CD4-positive, alpha-beta T cell (primary cell): Measurements from ENCODE around the gene SEMA3E. TPM values are rescaled to one million over a fixed set of nuclear protein-coding genes. Genes with fewer than 3 reads are reported as not detected.

ENCODE experiments used
- ATAC-seq: fragments of 200-7000 bp; cut with Tn5 transposase; one replicate; pipeline ENCODE4 v1.10.0; 2022; ENCODE audit warnings: mild to moderate bottlenecking; ENCODE audit not compliant: poor library complexity
- CTCF ChIA-PET: fragments of 350-600 bp; sonication (Branson Sonifier 250); formaldehyde crosslinking; loops from one replicate; lab custom pipeline; 2021; ENCODE audit warnings: antibody characterized with exemption, inconsistent platforms; lab: Charles Lee
- POLR2A ChIA-PET: fragments of 350-600 bp; sonication (Branson Sonifier 250); formaldehyde crosslinking; loops from one replicate; lab custom pipeline; 2021; ENCODE audit warnings: antibody characterized with exemption, inconsistent platforms; lab: Charles Lee
- DNase-seq, 14 experiments: peaks; one replicate each; pipeline ENCODE4 v3.0.0-alpha.2; 2013 to 2020; ENCODE audit warnings: mixed read lengths in 2 of 14
- H3K27ac ChIP-seq, 2 donors: one replicate each; pipeline versions ENCODE4 v1.5.1 to v1.7.0; 2013; ENCODE audit warnings: low read length in 2 of 2, low read depth in 1 of 2, mild to moderate bottlenecking in 1 of 2
- H3K27me3 ChIP-seq, 2 experiments: 1 replicate in 1 of 2; 2 replicates in 1 of 2; pipeline versions ENCODE4 v1.6.1 to v1.7.0; 2013; ENCODE audit warnings: low read length in 2 of 2, control low read depth in 1 of 2, mild to moderate bottlenecking in 1 of 2, moderate library complexity in 1 of 2; ENCODE audit not compliant: insufficient read depth in 2 of 2, control insufficient read depth in 1 of 2
- H3K36me3 ChIP-seq: one replicate; pipeline ENCODE4 v1.6.1; 2013; ENCODE audit warnings: low read length, control low read depth; ENCODE audit not compliant: insufficient read depth
- H3K4me1 ChIP-seq: one replicate; pipeline ENCODE4 v1.6.1; 2013; ENCODE audit warnings: low read length, control low read depth; ENCODE audit not compliant: insufficient read depth
- H3K4me3 ChIP-seq: one replicate; pipeline ENCODE4 v1.5.1; 2013; ENCODE audit warnings: mild to moderate bottlenecking, low read length, moderate library complexity
- H3K9me3 ChIP-seq, 2 experiments: 1 replicate in 1 of 2; 2 replicates in 1 of 2; pipeline versions ENCODE4 v1.6.1 to v1.7.0; 2013; ENCODE audit warnings: low read length in 2 of 2, mild to moderate bottlenecking in 2 of 2, control low read depth in 1 of 2, moderate library complexity in 1 of 2; ENCODE audit not compliant: control insufficient read depth in 1 of 2, insufficient read depth in 1 of 2
- H3K27ac Mint-ChIP-seq: one replicate; pipeline ENCODE4 v1.8.0; 2020; ENCODE audit warnings: mixed read lengths
- H3K27me3 Mint-ChIP-seq: one replicate; pipeline ENCODE4 v1.8.0; 2021; ENCODE audit warnings: mixed read lengths
- H3K36me3 Mint-ChIP-seq: one replicate; pipeline ENCODE4 v1.8.0; 2021; ENCODE audit warnings: low read depth, mixed read lengths
- H3K4me1 Mint-ChIP-seq: one replicate; pipeline ENCODE4 v1.8.0; 2021; ENCODE audit warnings: low read depth, mixed read lengths
- H3K4me3 Mint-ChIP-seq: one replicate; pipeline ENCODE4 v1.8.0; 2020; ENCODE audit warnings: mild to moderate bottlenecking, mixed read lengths
- H3K9me3 Mint-ChIP-seq: one replicate; pipeline ENCODE4 v1.8.0; 2020; ENCODE audit warnings: mixed read lengths
- CTCF ChIP-seq: fragments of 200-600 bp; IDR thresholded peaks from one replicate; pipeline ENCODE4 v1.8.0; 2022; ENCODE audit warnings: antibody characterized with exemption, mild to moderate bottlenecking
- intact Hi-C, 2 experiments: fragments of 100-400 bp; cut with DNase I in 1 of 2; cut with micrococcal nuclease in 1 of 2; formaldehyde crosslinking; loops; one replicate each; pipeline versions ENCODE4 v1.15.1 to v1.9.0; 2023 to 2025; cut with DNase I, micrococcal nuclease
- total RNA-seq, 174 experiments: library from RNA in 2 of 174; stranded (reverse) in 2 of 174; gene quantifications; one replicate each; pipeline ENCODE4 v1.2.3 and lab custom pipeline; 2021 to 2026

Gene SEMA3E
- total RNA-seq, 2 experiments from 2014 or later = not detected

GRCh38 chr7:83581667-83582435 is 67.1 kb downstream of the SEMA3E start:
- no peaks in the 10 kb centered on the region for H3K9me3 ChIP-seq
- CTCF ChIA-PET = no interaction called here
- no peak overlapping the region for H3K27ac ChIP-seq
- H3K27me3 Mint-ChIP-seq = no peaks in the 10 kb centered on the region
- no peak overlapping the region for H3K27ac Mint-ChIP-seq
- intact Hi-C loops = no loop called here
- H3K4me1 ChIP-seq = no peaks in the 10 kb centered on the region
- no peaks in the 10 kb centered on the region for H3K36me3 ChIP-seq
- DNase-seq (no peak), ATAC-seq (no peak)
- TF ChIP-seq CTCF = no peak
- POLR2A ChIA-PET = no interaction called here
- H3K4me3 ChIP-seq = no peak overlapping the region
- peaks cover 5% of the 10 kb centered on the region for H3K9me3 Mint-ChIP-seq
- H3K4me3 Mint-ChIP-seq = no peak overlapping the region
- no peaks in the 10 kb centered on the region for H3K27me3 ChIP-seq
- no peaks in the 10 kb centered on the region for H3K36me3 Mint-ChIP-seq
- no peaks in the 10 kb centered on the region for H3K4me1 Mint-ChIP-seq

GRCh38 chr7:83579740-83580139 is 69.2 kb downstream of the SEMA3E start:
- no peak overlapping the region for H3K27ac Mint-ChIP-seq
- intact Hi-C loops = no loop called here
- Histone ChIP-seq H3K4me3 (no peak overlapping the region), H3K27ac (no peak overlapping the region), H3K36me3 (no peaks in the 10 kb centered on the region), H3K4me1 (no peaks in the 10 kb centered on the region), H3K27me3 (no peaks in the 10 kb centered on the region), H3K9me3 (no peaks in the 10 kb centered on the region)
- H3K9me3 Mint-ChIP-seq = peaks cover 5% of the 10 kb centered on the region
- H3K36me3 Mint-ChIP-seq = no peaks in the 10 kb centered on the region
- no peaks in the 10 kb centered on the region for H3K27me3 Mint-ChIP-seq
- ChIA-PET POLR2A (no interaction called here), CTCF (no interaction called here)
- H3K4me1 Mint-ChIP-seq = no peaks in the 10 kb centered on the region
- no peak for ATAC-seq
- TF ChIP-seq CTCF = no peak
- DNase-seq = no peak
- H3K4me3 Mint-ChIP-seq = no peak overlapping the region

GRCh38 chr7:83575436-83575835 is 73.5 kb downstream of the SEMA3E start:
- no peak for TF ChIP-seq CTCF

More at GRCh38 chr7:83575436-83575835, 73.5 kb downstream of the SEMA3E start:
- CTCF ChIA-PET = no interaction called here
- no peaks in the 10 kb centered on the region for H3K36me3 Mint-ChIP-seq
- Histone ChIP-seq H3K36me3 (no peaks in the 10 kb centered on the region), H3K4me3 (no peak overlapping the region), H3K9me3 (no peaks in the 10 kb centered on the region), H3K4me1 (no peaks in the 10 kb centered on the region), H3K27me3 (no peaks in the 10 kb centered on the region), H3K27ac (no peak overlapping the region)
- POLR2A ChIA-PET = no interaction called here
- DNase-seq (no peak), ATAC-seq (no peak)
- intact Hi-C loops = no loop called here
- no peak overlapping the region for H3K4me3 Mint-ChIP-seq
- no peaks in the 10 kb centered on the region for H3K9me3 Mint-ChIP-seq
- no peak overlapping the region for H3K27ac Mint-ChIP-seq
- H3K27me3 Mint-ChIP-seq = no peaks in the 10 kb centered on the region
- no peaks in the 10 kb centered on the region for H3K4me1 Mint-ChIP-seq
